ENCODE results near the gene RSRC1. TPM values are rescaled to one million over a fixed set of nuclear protein-coding genes. Genes with fewer than 3 reads are reported as not detected.

The RSRC1 gene
- total and polyA plus RNA-seq, 2 donors (not counting 1 experiment from before 2014, with no cell fraction given): 12.6 to 43.1 TPM

GRCh38 chr3:158107605-158108444, 2.1 kb upstream of the RSRC1 start:
- H2AFZ ChIP-seq (ENCODE audit: low read length): no peak overlapping the region
- no peaks in the 10 kb centered on the region for H3K36me3 ChIP-seq (ENCODE audit: control insufficient read depth, insufficient read depth, low read length)
- H3K9ac ChIP-seq (ENCODE audit: insufficient read depth, low read length): no peak overlapping the region
- H3K79me2 ChIP-seq (ENCODE audit: control insufficient read depth, insufficient read depth, low read length): peaks cover 5% of the 10 kb centered on the region
- peaks cover 30% of the 10 kb centered on the region for H3K27me3 ChIP-seq (ENCODE audit: control insufficient read depth, insufficient read depth, low read length)
- no peaks in the 10 kb centered on the region for H3K9me3 ChIP-seq (ENCODE audit: control insufficient read depth, insufficient read depth, low read depth, low read length)
- no peak overlapping the region for H3K4me2 ChIP-seq (ENCODE audit: extremely low read depth, insufficient read depth, low read length)
- DNase-seq (ENCODE audit: low read depth in 2 of 2): no peak
- H4K20me1 ChIP-seq (ENCODE audit: control insufficient read depth, extremely low read depth, insufficient read depth, low read length): no peaks in the 10 kb centered on the region
- TF ChIP-seq EZH2 (IDR thresholded peaks at IDR 0.05; ENCODE audit: low read length, missing control alignments): no peak
- TF ChIP-seq CTCF (conservative IDR thresholded peaks at IDR 0.05 in 1 of 2, IDR thresholded peaks at IDR 0.05 in 1 of 2; ENCODE audit: low read depth in 1 of 2, low read length in 2 of 2): no peak
- H3K4me3 ChIP-seq (replicated peaks in 1 of 4; ENCODE audit: control extremely low read depth in 1 of 4, insufficient read depth in 1 of 4, low read depth in 3 of 4, low read length in 4 of 4): peak overlapping the region in 1 of 4 experiments; percentile 66
- peaks cover 3% of the 10 kb centered on the region for H3K4me1 ChIP-seq (ENCODE audit: control insufficient read depth, extremely low read depth, insufficient read depth, low read length)
- H3K27ac ChIP-seq (ENCODE audit: insufficient read depth, low read length): no peak overlapping the region

DNA sequence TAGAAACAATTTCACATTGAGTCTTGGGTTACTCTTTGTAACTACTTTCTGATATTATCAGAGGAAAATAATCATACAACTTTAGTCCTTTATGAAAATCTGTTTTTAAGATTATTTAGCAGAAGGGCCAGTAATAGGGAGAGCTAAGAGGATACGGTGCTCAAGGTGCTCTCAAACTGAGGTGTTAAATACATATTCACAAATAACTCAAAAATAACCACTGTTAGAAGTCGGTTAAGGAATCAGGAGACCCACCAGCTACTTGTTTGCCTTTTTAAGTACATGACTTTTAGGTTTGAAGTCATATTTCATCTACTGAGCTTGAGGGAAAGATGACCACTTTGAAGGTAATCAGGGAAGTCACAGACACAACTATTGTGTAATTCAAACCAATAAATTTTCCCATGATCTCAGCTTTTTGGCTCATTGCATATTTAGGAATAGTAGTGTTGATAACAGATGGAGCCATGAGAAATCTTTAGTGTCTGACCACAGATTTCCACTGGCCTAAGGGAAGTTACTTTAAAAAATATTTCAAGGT, 1.4 kb upstream of the RSRC1 start:
- no peaks in the 10 kb centered on the region for H3K36me3 ChIP-seq (ENCODE audit: control insufficient read depth, insufficient read depth, low read length)
- H3K9me3 ChIP-seq (ENCODE audit: control insufficient read depth, insufficient read depth, low read depth, low read length): no peaks in the 10 kb centered on the region
- H3K27ac ChIP-seq (ENCODE audit: insufficient read depth, low read length): no peak overlapping the region
- H3K9ac ChIP-seq (ENCODE audit: insufficient read depth, low read length): no peak overlapping the region
- no peak for DNase-seq (ENCODE audit: low read depth in 2 of 2)
- no peaks in the 10 kb centered on the region for H4K20me1 ChIP-seq (ENCODE audit: control insufficient read depth, extremely low read depth, insufficient read depth, low read length)
- no peaks in the 10 kb centered on the region for H3K4me1 ChIP-seq (ENCODE audit: control insufficient read depth, extremely low read depth, insufficient read depth, low read length)
- peaks cover 23% of the 10 kb centered on the region for H3K27me3 ChIP-seq (ENCODE audit: control insufficient read depth, insufficient read depth, low read length)
- H3K4me2 ChIP-seq (ENCODE audit: extremely low read depth, insufficient read depth, low read length): no peak overlapping the region
- TF ChIP-seq EZH2 (IDR thresholded peaks at IDR 0.05; ENCODE audit: low read length, missing control alignments) (no peak), CTCF (conservative IDR thresholded peaks at IDR 0.05 in 1 of 2, IDR thresholded peaks at IDR 0.05 in 1 of 2; ENCODE audit: low read depth in 1 of 2, low read length in 2 of 2) (no peak)
- no peak overlapping the region for H3K4me3 ChIP-seq (replicated peaks in 1 of 4; ENCODE audit: control extremely low read depth in 1 of 4, insufficient read depth in 1 of 4, low read depth in 3 of 4, low read length in 4 of 4)
- no peak overlapping the region for H2AFZ ChIP-seq (ENCODE audit: low read length)
- H3K79me2 ChIP-seq (ENCODE audit: control insufficient read depth, insufficient read depth, low read length): peaks cover 5% of the 10 kb centered on the region

- Histone ChIP-seq H3K79me2 (ENCODE audit: control insufficient read depth, insufficient read depth, low read length) (peaks cover 5% of the 10 kb centered on the region), H3K4me2 (ENCODE audit: extremely low read depth, insufficient read depth, low read length) (peak overlapping the region; percentile 80), H3K4me1 (ENCODE audit: control insufficient read depth, extremely low read depth, insufficient read depth, low read length) (no peaks in the 10 kb centered on the region), H3K27me3 (ENCODE audit: control insufficient read depth, insufficient read depth, low read length) (peaks cover 15% of the 10 kb centered on the region), H3K9me3 (ENCODE audit: control insufficient read depth, insufficient read depth, low read depth, low read length) (no peaks in the 10 kb centered on the region), H3K27ac (ENCODE audit: insufficient read depth, low read length) (no peak overlapping the region), H3K9ac (ENCODE audit: insufficient read depth, low read length) (no peak overlapping the region), H3K36me3 (ENCODE audit: control insufficient read depth, insufficient read depth, low read length) (no peaks in the 10 kb centered on the region), H4K20me1 (ENCODE audit: control insufficient read depth, extremely low read depth, insufficient read depth, low read length) (no peaks in the 10 kb centered on the region), H3K4me3 (replicated peaks in 1 of 4; ENCODE audit: control extremely low read depth in 1 of 4, insufficient read depth in 1 of 4, low read depth in 3 of 4, low read length in 4 of 4) (peak overlapping the region; percentile 76 to 96 (median 92)), H2AFZ (ENCODE audit: low read length) (peak overlapping the region; percentile 96)
- TF ChIP-seq CTCF (conservative IDR thresholded peaks at IDR 0.05 in 1 of 2, IDR thresholded peaks at IDR 0.05 in 1 of 2; ENCODE audit: low read depth in 1 of 2, low read length in 2 of 2) (no peak), EZH2 (IDR thresholded peaks at IDR 0.05; ENCODE audit: low read length, missing control alignments) (no peak)
- DNase-seq (ENCODE audit: low read depth in 2 of 2): no peak
Measured at GRCh38 chr3:158109295-158109803, 540 bp upstream of the RSRC1 start.
